Stimulated activated CD8-positive, alpha-beta memory T cell treated with anti-CD3 and anti-CD28 coated beads, Interleukin-7, amount 100 ng/mL, for 1 hour (primary cell): Measurements from ENCODE around the gene LMBRD2.
"Not testable (repeated sequence)": the region's sequence is repeated elsewhere in the genome, so short reads cannot be mapped to it uniquely, and the experiment has no call there.

Experiments
- DNase-seq, 2 donors: peaks; one replicate each; pipeline ENCODE4 v3.0.0-alpha.2; 2020; ENCODE audit warnings: low read depth in 2 of 2

LMBRD2 gene

DNA sequence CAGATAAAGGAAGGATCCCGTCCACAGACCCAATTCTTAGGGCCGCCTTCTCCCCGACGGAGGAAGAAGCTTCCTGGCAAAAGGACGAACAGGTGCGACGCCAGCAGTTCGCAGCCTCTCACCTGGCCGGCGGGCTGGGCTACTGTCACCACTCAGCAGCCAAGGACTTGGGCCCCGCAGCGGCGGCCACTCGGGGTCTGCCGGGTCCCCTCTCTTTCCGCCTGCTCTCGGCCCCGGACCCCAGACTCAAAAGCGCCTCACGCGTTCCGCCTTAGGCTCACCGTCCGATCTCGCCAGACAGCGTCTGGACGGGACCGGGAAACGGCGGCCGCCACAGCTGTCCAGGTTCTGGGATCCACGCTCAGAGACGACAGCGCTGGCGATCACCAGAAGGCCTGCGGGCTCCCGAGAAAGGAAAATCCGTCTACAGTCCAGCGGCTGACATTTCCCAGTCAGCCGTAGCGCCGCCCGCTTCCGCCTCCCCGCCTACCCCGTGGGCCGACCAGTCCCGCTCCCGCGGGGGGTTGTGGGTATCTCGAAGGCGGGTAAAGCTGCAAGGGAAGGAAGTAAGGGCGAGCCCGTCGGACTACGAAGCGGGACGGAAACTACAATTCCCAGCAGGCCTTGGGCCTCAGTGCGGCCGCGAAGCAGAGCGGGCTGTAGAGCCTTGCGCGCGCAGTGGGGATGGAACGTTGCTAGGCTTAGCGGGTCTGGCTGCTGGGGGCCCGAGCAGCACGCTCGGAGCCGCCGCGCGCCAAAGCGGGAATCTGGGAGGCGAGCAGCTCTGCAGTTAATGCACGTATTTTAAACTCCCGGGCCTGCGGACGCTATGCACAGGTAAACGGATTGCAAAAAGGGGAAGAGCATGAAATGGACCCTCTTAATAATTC is at the start of gene LMBRD2, which contains the start of gene SKP2:
TSS of gene LMBRD2 (minus strand) at position 454 of the 890 bp plus-strand sequence. CDS start 8,538 bp downstream, outside the sequence.
TSS of gene SKP2 (plus strand) at position 678 of the 890 bp plus-strand sequence. CDS start at position 830, 152 bp downstream.
- peak; percentile 90 to 95 for DNase-seq

- DNase-seq = no peak
These were observed 48.8 kb upstream of the LMBRD2 start for GRCh38 chr5:36200513-36200912.

- no peak for DNase-seq
These were observed 47.9 kb upstream of the LMBRD2 start for GRCh38 chr5:36199620-36200019.

DNA sequence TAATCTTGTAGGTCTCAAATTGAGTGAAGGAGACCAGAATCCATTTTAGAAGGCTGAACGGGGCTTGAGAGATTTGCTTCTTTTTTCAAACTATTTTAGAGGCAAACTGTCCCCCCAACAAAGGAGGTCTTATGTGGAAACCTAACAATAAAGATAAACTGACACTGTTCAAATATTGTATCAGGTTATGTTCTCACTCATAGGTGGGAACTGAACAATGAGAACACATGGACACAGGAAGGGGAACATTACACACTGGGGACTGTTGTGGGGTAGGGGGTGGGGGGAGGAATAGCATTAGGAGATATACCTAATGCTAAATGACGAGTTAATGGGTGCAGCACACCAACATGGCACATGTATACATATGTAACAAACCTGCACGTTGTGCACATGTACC is 47.1 kb upstream of the LMBRD2 start:
- DNase-seq = not testable (repeated sequence)

DNA sequence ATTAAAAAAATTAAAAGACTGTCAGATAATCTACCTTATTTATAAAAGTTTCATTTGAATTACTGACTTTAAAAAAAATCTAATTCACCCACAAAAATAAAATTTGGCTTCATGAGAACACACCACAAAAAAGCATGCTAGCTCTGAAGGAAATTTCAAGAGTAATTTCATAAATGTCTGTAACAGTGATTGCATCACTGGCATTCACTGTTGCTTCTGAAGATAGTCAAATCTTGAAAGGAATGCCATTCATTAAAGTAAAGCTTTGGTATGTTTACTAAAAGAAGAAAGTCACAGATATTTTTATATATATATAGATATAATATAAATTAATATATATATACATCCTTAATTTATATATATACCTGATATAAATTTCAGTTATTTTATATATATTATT is 46.6 kb upstream of the LMBRD2 start:
- DNase-seq = no peak

- DNase-seq = no peak
These were observed 42.1 kb upstream of the LMBRD2 start for GRCh38 chr5:36193746-36194145.

DNA sequence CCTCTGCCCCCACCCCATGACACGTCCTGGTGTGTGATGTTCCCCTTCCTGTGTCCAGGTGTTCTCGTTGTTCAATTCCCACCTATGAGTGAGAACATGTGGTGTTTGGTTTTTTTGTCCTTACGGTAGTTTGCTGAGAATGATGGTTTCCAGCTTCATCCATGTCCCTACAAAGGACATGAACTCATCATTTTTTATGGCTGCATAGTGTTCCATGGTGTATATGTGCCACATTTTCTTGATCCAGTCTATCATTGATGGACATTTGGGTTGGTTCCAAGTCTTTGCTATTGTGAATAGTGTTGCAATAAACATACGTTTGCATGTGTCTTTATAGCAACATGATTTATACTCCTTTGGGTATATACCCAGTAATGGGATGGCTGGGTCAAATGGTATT is 32.7 kb upstream of the LMBRD2 start:
- not testable (repeated sequence) for DNase-seq

DNA sequence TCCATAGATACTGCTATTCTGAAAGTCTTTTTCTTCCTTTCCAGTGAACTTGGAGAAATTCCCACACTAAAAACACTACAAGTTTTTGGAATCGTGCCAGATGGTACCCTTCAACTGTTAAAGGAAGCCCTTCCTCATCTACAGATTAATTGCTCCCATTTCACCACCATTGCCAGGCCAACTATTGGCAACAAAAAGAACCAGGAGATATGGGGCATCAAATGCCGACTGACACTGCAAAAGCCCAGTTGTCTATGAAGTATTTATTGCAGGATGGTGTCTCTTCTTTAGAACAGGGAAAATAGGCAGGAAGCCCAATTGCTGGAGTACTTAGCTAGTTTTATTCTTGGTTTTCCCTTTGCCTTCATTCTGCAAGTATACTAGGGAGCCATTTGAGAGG is 30.1 kb upstream of the LMBRD2 start:
- no peak for DNase-seq

- DNase-seq = no peak
These were observed 29.1 kb upstream of the LMBRD2 start for GRCh38 chr5:36180556-36181350.

- DNase-seq = no peak
These were observed 28.3 kb upstream of the LMBRD2 start for GRCh38 chr5:36179950-36180349.

GRCh38 chr5:36178524-36178890 is 26.8 kb upstream of the LMBRD2 start:
- DNase-seq = no peak

DNA sequence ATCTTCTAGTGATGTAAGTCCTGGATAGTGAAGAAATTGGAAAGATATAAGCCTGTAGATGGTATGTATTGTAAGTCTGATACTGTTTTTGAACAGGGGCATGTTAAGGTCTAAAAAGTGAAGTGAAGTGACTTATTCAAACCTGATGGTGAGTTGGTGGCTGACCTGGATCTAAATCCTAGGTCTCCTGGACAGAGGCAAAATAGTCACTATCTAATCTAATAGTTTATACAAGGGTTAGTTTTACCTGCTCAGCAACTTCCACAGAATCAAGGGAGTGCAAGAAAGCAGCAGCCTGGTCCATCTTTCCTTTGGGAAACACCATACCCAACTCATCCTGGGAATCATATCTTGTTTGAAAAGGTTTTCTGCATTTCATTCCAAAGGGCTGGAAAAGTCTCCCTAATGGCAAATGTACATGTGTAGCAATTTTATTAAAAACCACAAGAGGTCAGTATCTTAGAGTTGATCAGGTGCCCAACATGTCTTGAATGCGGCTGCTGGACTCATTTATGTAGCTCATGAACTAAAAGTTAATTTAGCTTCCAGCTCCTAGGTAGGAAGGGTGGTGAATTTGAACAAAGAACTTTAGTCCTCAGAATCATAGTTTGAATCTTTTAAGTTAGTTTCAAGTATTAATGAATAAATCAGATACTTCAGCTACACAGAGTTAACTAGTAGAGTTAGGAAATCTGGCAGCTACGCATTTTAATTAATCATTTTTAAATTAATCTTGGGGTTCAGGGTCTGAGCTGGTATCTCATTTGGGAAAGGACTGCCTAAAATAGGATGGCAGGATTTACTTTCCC is 26.2 kb upstream of the LMBRD2 start:
- no peak for DNase-seq

DNA sequence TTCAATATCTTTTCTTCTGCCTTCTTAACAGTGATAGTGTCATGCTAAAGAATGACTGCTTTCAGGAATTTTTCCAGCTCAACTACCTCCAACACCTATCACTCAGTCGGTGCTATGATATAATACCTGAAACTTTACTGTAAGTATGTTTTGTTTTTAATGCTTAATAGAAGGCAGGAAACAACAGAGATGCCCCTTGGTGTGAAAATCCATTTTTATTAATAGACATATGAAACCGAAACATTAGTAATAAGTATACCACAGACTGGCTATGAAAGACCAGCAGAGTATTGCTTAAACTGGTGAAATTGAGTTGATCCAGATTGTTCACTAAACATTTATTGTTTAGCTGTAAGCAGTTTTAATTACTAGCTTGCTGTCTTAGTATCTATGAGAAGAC is 25.5 kb upstream of the LMBRD2 start:
- DNase-seq = no peak

- DNase-seq = no peak
These were observed 23.4 kb upstream of the LMBRD2 start for GRCh38 chr5:36175043-36175442.

GRCh38 chr5:36174119-36174518 is 22.4 kb upstream of the LMBRD2 start:
- DNase-seq = no peak

DNA sequence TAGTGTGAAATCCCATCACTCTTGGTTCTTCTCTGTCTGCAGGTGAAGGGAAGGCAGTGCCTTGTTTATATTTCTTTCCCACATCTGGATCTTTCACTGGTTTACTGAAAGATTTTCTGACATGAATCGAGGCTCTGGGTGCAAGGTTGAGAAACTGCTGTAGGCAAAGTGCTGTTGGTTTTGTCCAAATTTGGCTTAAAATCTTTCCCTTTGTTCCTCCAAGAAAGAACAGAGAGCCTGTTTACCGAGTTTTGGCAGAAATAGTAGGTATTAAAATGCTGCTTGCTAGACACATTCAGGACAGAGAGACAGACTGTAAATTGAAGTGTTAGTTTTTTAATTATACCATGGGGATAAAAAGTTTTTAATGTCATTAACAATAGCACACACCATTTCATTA is 21.7 kb upstream of the LMBRD2 start:
- no peak for DNase-seq

GRCh38 chr5:36172599-36172998 is 20.9 kb upstream of the LMBRD2 start:
- DNase-seq = no peak

- DNase-seq = no peak
These were observed 19.2 kb upstream of the LMBRD2 start for GRCh38 chr5:36170832-36171424.

- DNase-seq = no peak
These were observed 17.1 kb upstream of the LMBRD2 start for GRCh38 chr5:36168737-36169136.

DNA sequence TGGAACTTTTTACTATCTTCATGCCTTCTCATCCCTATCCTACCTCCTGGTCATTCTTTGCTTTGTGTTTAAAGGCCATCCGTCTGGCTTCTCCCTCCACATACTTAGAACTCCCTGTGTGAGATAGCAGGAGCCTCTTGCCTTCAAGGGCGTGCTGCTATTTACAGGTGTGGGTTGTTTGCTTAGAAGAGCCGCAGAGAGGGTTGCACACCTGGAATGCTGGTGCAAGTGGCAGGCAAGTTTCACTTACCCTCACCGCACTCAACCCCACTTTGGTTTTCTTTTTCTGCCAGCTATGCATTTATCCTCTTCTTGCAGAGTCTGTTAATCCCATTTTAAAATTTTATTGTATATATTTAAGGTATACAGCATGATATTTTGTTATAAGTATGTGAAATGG is 12.8 kb upstream of the LMBRD2 start:
- DNase-seq = no peak

DNA sequence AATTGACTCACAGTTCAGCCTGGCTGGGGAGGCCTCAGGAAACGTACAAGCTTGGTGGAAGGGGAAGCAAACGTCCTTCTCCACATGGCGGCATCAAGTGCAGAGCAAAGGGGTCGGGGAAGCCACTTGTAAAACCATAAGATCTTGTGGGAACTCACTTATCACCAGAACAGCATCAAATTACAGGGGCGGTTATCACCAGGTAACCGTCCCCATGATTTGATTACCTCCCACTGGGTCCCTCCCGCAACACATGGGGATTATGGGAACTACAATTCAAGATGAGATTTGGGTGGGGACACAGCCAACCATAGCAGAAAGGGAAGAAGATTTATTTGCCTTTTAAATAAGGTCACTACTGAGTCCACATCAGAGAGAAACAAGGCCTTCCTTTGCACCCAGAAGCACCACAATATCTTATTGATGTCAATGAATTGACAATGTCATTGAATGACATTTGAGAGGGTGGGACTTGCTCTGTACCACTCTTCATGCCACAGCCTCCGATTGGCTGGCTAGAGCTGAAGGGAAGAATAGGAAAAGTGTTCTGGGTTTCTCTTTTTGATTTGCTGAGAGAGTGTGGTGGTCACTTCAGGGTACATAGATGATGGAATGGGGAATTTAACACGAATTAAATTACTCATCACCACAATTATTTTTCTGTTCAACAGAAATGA is 11.3 kb upstream of the LMBRD2 start:
- no peak for DNase-seq
